Measurements from ENCODE around the gene PLD1. TPM values are rescaled to one million over a fixed set of nuclear protein-coding genes. Genes with fewer than 3 reads are reported as not detected.
A peak's percentile ranks its signal among the peaks of the same experiment; 100 is the strongest.
"Not testable (repeated sequence)": the region's sequence is repeated elsewhere in the genome, so short reads cannot be mapped to it uniquely, and the experiment has no call there.

The PLD1 gene
- total RNA-seq, 1 donor from 2014 or later, result 0.93 TPM

- Mint-ChIP-seq H3K36me3 (ENCODE audit: low read depth) (peaks cover under 1% of the 10 kb centered on the region), H3K4me3 (no peak overlapping the region), H3K27me3 (ENCODE audit: low read depth) (no peaks in the 10 kb centered on the region), H3K9me3 (peaks cover under 1% of the 10 kb centered on the region), H3K4me1 (peaks cover 30% of the 10 kb centered on the region), H3K27ac (ENCODE audit: unreplicated experiment) (no peak overlapping the region)
- no peak for DNase-seq (ENCODE audit: low read depth, low spot score)
- TF ChIP-seq CTCF (conservative IDR thresholded peaks at IDR 0.05), result no peak
These were observed 244.7 kb downstream of the PLD1 start for GRCh38 chr3:171565481-171566058.

- H3K9me3 Mint-ChIP-seq, result no peaks in the 10 kb centered on the region
- H3K4me1 Mint-ChIP-seq, result peaks cover 30% of the 10 kb centered on the region
- no peak for TF ChIP-seq CTCF (conservative IDR thresholded peaks at IDR 0.05)
- DNase-seq (ENCODE audit: low read depth, low spot score), result no peak
- H3K4me3 Mint-ChIP-seq, result no peak overlapping the region
- H3K27me3 Mint-ChIP-seq (ENCODE audit: low read depth), result no peaks in the 10 kb centered on the region
- no peaks in the 10 kb centered on the region for H3K36me3 Mint-ChIP-seq (ENCODE audit: low read depth)
- no peak overlapping the region for H3K27ac Mint-ChIP-seq (ENCODE audit: unreplicated experiment)
These were observed 245.4 kb downstream of the PLD1 start for GRCh38 chr3:171564748-171565480.

- no peaks in the 10 kb centered on the region for H3K36me3 Mint-ChIP-seq (ENCODE audit: low read depth)
- DNase-seq (ENCODE audit: low read depth, low spot score), result no peak
- peaks cover 32% of the 10 kb centered on the region for H3K4me1 Mint-ChIP-seq
- no peaks in the 10 kb centered on the region for H3K27me3 Mint-ChIP-seq (ENCODE audit: low read depth)
- H3K27ac Mint-ChIP-seq (ENCODE audit: unreplicated experiment), result peak overlapping the region; percentile 86
- no peak for TF ChIP-seq CTCF (conservative IDR thresholded peaks at IDR 0.05)
- no peaks in the 10 kb centered on the region for H3K9me3 Mint-ChIP-seq
- H3K4me3 Mint-ChIP-seq, result no peak overlapping the region
These were observed 247.0 kb downstream of the PLD1 start for GRCh38 chr3:171563298-171563697.

GRCh38 chr3:171562459-171562858 lies 247.8 kb downstream of the PLD1 start:
- not testable (repeated sequence) for DNase-seq (ENCODE audit: low read depth, low spot score); H3K36me3 Mint-ChIP-seq (ENCODE audit: low read depth); H3K9me3 Mint-ChIP-seq; H3K4me3 Mint-ChIP-seq; H3K27me3 Mint-ChIP-seq (ENCODE audit: low read depth); H3K27ac Mint-ChIP-seq (ENCODE audit: unreplicated experiment)
- peaks cover 38% of the 10 kb centered on the region for H3K4me1 Mint-ChIP-seq

- no peaks in the 10 kb centered on the region for H3K9me3 Mint-ChIP-seq
- H3K27me3 Mint-ChIP-seq (ENCODE audit: low read depth), result no peaks in the 10 kb centered on the region
- DNase-seq (ENCODE audit: low read depth, low spot score), result no peak
- no peak for TF ChIP-seq CTCF (conservative IDR thresholded peaks at IDR 0.05)
- H3K4me1 Mint-ChIP-seq, result peaks cover 38% of the 10 kb centered on the region
- no peaks in the 10 kb centered on the region for H3K36me3 Mint-ChIP-seq (ENCODE audit: low read depth)
- peak overlapping the region; percentile 16 for H3K4me3 Mint-ChIP-seq
- H3K27ac Mint-ChIP-seq (ENCODE audit: unreplicated experiment), result peak overlapping the region; percentile 47
These were observed 248.5 kb downstream of the PLD1 start for GRCh38 chr3:171561596-171562323.

GRCh38 chr3:171559586-171559985 lies 250.7 kb downstream of the PLD1 start:
- H3K27me3 Mint-ChIP-seq (ENCODE audit: low read depth), result no peaks in the 10 kb centered on the region
- no peak for TF ChIP-seq CTCF (conservative IDR thresholded peaks at IDR 0.05)
- no peak for DNase-seq (ENCODE audit: low read depth, low spot score)
- H3K36me3 Mint-ChIP-seq (ENCODE audit: low read depth), result no peaks in the 10 kb centered on the region
- H3K4me3 Mint-ChIP-seq, result no peak overlapping the region
- peak overlapping the region; percentile 24 for H3K27ac Mint-ChIP-seq (ENCODE audit: unreplicated experiment)
- peaks cover 25% of the 10 kb centered on the region for H3K4me1 Mint-ChIP-seq
- H3K9me3 Mint-ChIP-seq, result no peaks in the 10 kb centered on the region

Measured in neural crest cell (in vitro differentiated cells).